Neural cell (in vitro differentiated cells): ENCODE measurements around the gene GRB2. TPM values are rescaled to one million over a fixed set of nuclear protein-coding genes. Genes with fewer than 3 reads are reported as not detected.

ENCODE experiments used
- H2AFZ ChIP-seq: fragments of 200-600, 300-800 bp; sonication (generic), shearing (Covaris generic); 2 replicates; pipeline ENCODE4 v1.6.0; 2014; ENCODE audit warnings: low read depth, mild to moderate bottlenecking, antibody characterized with exemption, low read length, moderate library complexity
- H3F3A ChIP-seq: fragments of 200-600 bp; shearing (Covaris generic); 2 replicates; pipeline ENCODE4 v1.6.1; 2016; ENCODE audit warnings: mild to moderate bottlenecking, moderate library complexity, mixed read lengths, antibody characterized with exemption, low read length; ENCODE audit not compliant: insufficient read depth, poor library complexity, severe bottlenecking
- H3K27ac ChIP-seq: fragments of 200-600, 300-800 bp; sonication (generic), shearing (Covaris generic); 2 replicates; pipeline ENCODE4 v1.5.1; 2014; ENCODE audit warnings: mild to moderate bottlenecking, low read length, moderate library complexity
- H3K27me3 ChIP-seq: fragments of 300-800, 200-600 bp; sonication (generic), shearing (Covaris generic); 2 replicates; pipeline ENCODE4 v1.6.0; 2014; ENCODE audit warnings: mild to moderate bottlenecking, low read depth, low read length, moderate library complexity; ENCODE audit not compliant: insufficient read depth
- H3K36me3 ChIP-seq: fragments of 300-800, 200-600 bp; sonication (generic), shearing (Covaris generic); 2 replicates; pipeline ENCODE4 v1.5.1; 2014; ENCODE audit warnings: mild to moderate bottlenecking, antibody characterized with exemption, low read length, moderate library complexity; ENCODE audit not compliant: insufficient read depth
- H3K4me2 ChIP-seq: fragments of 300-800, 200-600 bp; sonication (generic), shearing (Covaris generic); 2 replicates; pipeline ENCODE4 v1.6.0; 2014; ENCODE audit warnings: mild to moderate bottlenecking, low read length
- H3K4me3 ChIP-seq: fragments of 300-800, 200-600 bp; sonication (generic), shearing (Covaris generic); 2 replicates; pipeline ENCODE4 v1.5.1; 2014; ENCODE audit warnings: mild to moderate bottlenecking, low read length, moderate library complexity
- H3K79me2 ChIP-seq: fragments of 200-600 bp; shearing (Covaris generic); replicated peaks from 2 replicates; pipeline ENCODE4 v1.6.0; 2014; ENCODE audit warnings: mild to moderate bottlenecking, low read length, moderate library complexity; ENCODE audit not compliant: insufficient read depth
- H3K9ac ChIP-seq: fragments of 300-800, 200-600 bp; sonication (generic), shearing (Covaris generic); 2 replicates; pipeline ENCODE4 v1.6.1; 2016; ENCODE audit warnings: mild to moderate bottlenecking, low read length, mixed read lengths
- H3K9me2 ChIP-seq: fragments of 200-600 bp; shearing (Covaris generic); 2 replicates; pipeline ENCODE4 v1.6.1; 2016; ENCODE audit warnings: mild to moderate bottlenecking, low read length, mixed read lengths; ENCODE audit not compliant: insufficient read depth
- H3K9me3 ChIP-seq: fragments of 200-600, 300-800 bp; sonication (generic), shearing (Covaris generic); 2 replicates; pipeline ENCODE4 v1.6.1; 2016; ENCODE audit warnings: mild to moderate bottlenecking, mixed run types, low read length, moderate library complexity, mixed read lengths
- H4K20me1 ChIP-seq: fragments of 200-600 bp; shearing (Covaris generic); 2 replicates; pipeline ENCODE4 v1.6.1; 2016; ENCODE audit warnings: mild to moderate bottlenecking, mixed run types; ENCODE audit not compliant: insufficient read depth
- EP300 ChIP-seq: fragments of 450-650 bp; conservative IDR thresholded peaks from 2 replicates; pipeline ENCODE4 v1.6.1; 2014; ENCODE audit warnings: antibody characterized with exemption, mild to moderate bottlenecking, moderate library complexity; ENCODE audit not compliant: poor library complexity, severe bottlenecking
- EZH2 ChIP-seq: fragments of 200-600, 300-800 bp; shearing (Covaris generic), sonication (generic); IDR thresholded peaks from 2 replicates; pipeline ENCODE4 v1.6.1; 2014; ENCODE audit warnings: antibody characterized with exemption, low read length, borderline replicate concordance, mild to moderate bottlenecking; ENCODE audit not compliant: insufficient read depth, poor library complexity, severe bottlenecking
- MXI1 ChIP-seq: fragments of 450-650 bp; conservative IDR thresholded peaks from 2 replicates; pipeline ENCODE4 v1.6.1; 2014; ENCODE audit warnings: antibody characterized with exemption, mild to moderate bottlenecking; ENCODE audit not compliant: poor library complexity, severe bottlenecking
- POLR2AphosphoS5 ChIP-seq: IDR thresholded peaks from 2 replicates; pipeline ENCODE4 v1.6.1; 2012
- RAD21 ChIP-seq: fragments of 450-650 bp; conservative IDR thresholded peaks from 2 replicates; pipeline ENCODE4 v1.6.1; 2014; ENCODE audit warnings: antibody characterized with exemption, mild to moderate bottlenecking, moderate library complexity
- SMC3 ChIP-seq: fragments of 450-650 bp; conservative IDR thresholded peaks from 2 replicates; pipeline ENCODE4 v1.6.1; 2014; ENCODE audit warnings: antibody characterized with exemption, mild to moderate bottlenecking, moderate library complexity; ENCODE audit not compliant: poor library complexity
- TAF1 ChIP-seq: IDR thresholded peaks from 2 replicates; pipeline ENCODE4 v1.6.1; 2012; ENCODE audit warnings: low read depth
- polyA plus RNA-seq: library from polyadenylated mRNA; depleted of rRNA; stranded (reverse); fragments of >200 nt; gene quantifications from 2 replicates; pipeline ENCODE4 v1.2.3, GENCODE V29; 2014
- TF ChIP-seq, protein P1 (sequence below): IDR thresholded peaks from 2 replicates; pipeline ENCODE4 v1.6.1; 2012; ENCODE audit warnings: borderline replicate concordance
- TF ChIP-seq, protein P2 (sequence below): fragments of 450-650 bp; IDR thresholded peaks from 2 replicates; pipeline ENCODE4 v1.5.1; 2014; ENCODE audit warnings: antibody characterized with exemption, mild to moderate bottlenecking, moderate library complexity; ENCODE audit not compliant: poor library complexity, severe bottlenecking

Gene GRB2
- polyA plus RNA-seq, 1 donor from 2014 or later, result 134 TPM

DNA sequence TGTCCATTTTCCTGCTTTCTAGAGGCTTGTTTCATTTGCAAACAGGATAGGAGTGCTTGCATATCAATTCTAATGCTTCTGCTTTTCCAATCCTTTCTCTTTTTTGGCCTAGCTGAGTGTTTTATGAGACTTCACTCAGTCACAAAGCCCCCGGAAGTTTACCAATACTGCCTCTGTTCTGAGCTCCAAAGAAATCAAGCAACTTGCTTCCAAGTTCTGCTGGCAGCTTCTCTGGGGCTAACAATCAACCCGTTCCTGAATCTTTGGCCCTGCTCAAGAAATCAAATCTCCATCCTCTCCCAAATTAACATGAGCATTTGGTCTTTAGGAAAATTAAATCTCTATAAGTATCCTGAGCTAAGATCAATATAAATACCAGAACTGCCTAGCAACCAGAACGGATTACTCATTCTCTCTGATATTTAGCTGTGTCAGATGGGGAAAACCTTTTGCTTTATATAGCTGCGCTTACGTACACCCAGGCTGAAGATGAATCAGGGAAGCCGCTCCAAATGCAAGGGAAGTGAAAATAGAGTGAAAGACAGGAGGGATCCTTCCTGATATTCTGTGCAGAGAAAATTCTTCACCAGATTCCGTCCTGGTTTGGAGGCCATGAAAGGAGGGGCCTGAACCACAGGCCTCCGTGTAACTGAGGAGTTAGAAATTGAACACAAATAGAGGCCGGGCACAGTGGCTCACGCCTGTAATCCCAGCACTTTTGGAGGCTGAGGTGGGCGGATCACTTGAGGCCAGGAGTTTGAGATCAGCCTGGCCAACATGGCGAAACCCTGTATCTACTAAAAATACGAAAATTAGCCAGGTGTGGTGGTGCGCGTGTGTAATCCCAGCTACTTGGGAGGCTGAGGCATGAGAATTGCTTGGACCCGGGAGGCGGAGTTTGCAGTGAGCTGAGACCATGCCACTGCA, 23.3 kb upstream of the GRB2 start:
- Histone ChIP-seq H3K9me3 (no peaks in the 10 kb centered on the region), H3K27ac (no peak overlapping the region), H3K27me3 (no peaks in the 10 kb centered on the region), H3K4me2 (no peak overlapping the region), H3F3A (no peaks in the 10 kb centered on the region), H2AFZ (no peak overlapping the region), H3K9me2 (no peaks in the 10 kb centered on the region), H4K20me1 (no peaks in the 10 kb centered on the region), H3K36me3 (no peaks in the 10 kb centered on the region), H3K9ac (no peak overlapping the region), H3K4me3 (no peak overlapping the region), H3K79me2 (no peaks in the 10 kb centered on the region)
- no peak for TF ChIP-seq POLR2AphosphoS5
- TF ChIP-seq EP300, result no peak
- no peak for TF ChIP-seq SMC3
- TF ChIP-seq, protein P1, sequence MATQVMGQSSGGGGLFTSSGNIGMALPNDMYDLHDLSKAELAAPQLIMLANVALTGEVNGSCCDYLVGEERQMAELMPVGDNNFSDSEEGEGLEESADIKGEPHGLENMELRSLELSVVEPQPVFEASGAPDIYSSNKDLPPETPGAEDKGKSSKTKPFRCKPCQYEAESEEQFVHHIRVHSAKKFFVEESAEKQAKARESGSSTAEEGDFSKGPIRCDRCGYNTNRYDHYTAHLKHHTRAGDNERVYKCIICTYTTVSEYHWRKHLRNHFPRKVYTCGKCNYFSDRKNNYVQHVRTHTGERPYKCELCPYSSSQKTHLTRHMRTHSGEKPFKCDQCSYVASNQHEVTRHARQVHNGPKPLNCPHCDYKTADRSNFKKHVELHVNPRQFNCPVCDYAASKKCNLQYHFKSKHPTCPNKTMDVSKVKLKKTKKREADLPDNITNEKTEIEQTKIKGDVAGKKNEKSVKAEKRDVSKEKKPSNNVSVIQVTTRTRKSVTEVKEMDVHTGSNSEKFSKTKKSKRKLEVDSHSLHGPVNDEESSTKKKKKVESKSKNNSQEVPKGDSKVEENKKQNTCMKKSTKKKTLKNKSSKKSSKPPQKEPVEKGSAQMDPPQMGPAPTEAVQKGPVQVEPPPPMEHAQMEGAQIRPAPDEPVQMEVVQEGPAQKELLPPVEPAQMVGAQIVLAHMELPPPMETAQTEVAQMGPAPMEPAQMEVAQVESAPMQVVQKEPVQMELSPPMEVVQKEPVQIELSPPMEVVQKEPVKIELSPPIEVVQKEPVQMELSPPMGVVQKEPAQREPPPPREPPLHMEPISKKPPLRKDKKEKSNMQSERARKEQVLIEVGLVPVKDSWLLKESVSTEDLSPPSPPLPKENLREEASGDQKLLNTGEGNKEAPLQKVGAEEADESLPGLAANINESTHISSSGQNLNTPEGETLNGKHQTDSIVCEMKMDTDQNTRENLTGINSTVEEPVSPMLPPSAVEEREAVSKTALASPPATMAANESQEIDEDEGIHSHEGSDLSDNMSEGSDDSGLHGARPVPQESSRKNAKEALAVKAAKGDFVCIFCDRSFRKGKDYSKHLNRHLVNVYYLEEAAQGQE, result no peak
- TF ChIP-seq MXI1, result no peak
- no peak for TF ChIP-seq RAD21
- TF ChIP-seq, protein P2, sequence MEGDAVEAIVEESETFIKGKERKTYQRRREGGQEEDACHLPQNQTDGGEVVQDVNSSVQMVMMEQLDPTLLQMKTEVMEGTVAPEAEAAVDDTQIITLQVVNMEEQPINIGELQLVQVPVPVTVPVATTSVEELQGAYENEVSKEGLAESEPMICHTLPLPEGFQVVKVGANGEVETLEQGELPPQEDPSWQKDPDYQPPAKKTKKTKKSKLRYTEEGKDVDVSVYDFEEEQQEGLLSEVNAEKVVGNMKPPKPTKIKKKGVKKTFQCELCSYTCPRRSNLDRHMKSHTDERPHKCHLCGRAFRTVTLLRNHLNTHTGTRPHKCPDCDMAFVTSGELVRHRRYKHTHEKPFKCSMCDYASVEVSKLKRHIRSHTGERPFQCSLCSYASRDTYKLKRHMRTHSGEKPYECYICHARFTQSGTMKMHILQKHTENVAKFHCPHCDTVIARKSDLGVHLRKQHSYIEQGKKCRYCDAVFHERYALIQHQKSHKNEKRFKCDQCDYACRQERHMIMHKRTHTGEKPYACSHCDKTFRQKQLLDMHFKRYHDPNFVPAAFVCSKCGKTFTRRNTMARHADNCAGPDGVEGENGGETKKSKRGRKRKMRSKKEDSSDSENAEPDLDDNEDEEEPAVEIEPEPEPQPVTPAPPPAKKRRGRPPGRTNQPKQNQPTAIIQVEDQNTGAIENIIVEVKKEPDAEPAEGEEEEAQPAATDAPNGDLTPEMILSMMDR, result no peak
- no peak for TF ChIP-seq EZH2
- TF ChIP-seq TAF1, result no peak

GRCh38 chr17:75418531-75418930, 13.1 kb upstream of the GRB2 start:
- H3K36me3 ChIP-seq, result no peaks in the 10 kb centered on the region
- H3K27me3 ChIP-seq, result peaks cover 5% of the 10 kb centered on the region
- TF ChIP-seq POLR2AphosphoS5 (no peak), EZH2 (no peak), MXI1 (no peak)
- no peak overlapping the region for H3K4me3 ChIP-seq
- H3K9ac ChIP-seq, result no peak overlapping the region
- H3K4me2 ChIP-seq, result no peak overlapping the region
- no peak overlapping the region for H3K27ac ChIP-seq
- no peaks in the 10 kb centered on the region for H3K9me3 ChIP-seq
- no peaks in the 10 kb centered on the region for H4K20me1 ChIP-seq
- no peaks in the 10 kb centered on the region for H3K79me2 ChIP-seq
- no peaks in the 10 kb centered on the region for H3K9me2 ChIP-seq
- H2AFZ ChIP-seq, result no peak overlapping the region
- H3F3A ChIP-seq, result no peaks in the 10 kb centered on the region
